Coronary artery (tissue), 2 donors: Measurements from ENCODE around the gene DTNB.
"Not testable (repeated sequence)": the region's sequence is repeated elsewhere in the genome, so short reads cannot be mapped to it uniquely, and the experiment has no call there.

Experiments
- DNase-seq: peaks from one replicate; pipeline ENCODE4 v3.0.0-alpha.2; 2017; ENCODE audit warnings: low spot score
- H3K27ac ChIP-seq, 2 donors: fragments of 200-600 bp; sonication (generic); one replicate each; pipeline ENCODE4 v1.5.1; 2016 to 2019
- H3K4me3 ChIP-seq: fragments of 200-600 bp; sonication (generic); 2 replicates; pipeline ENCODE4 v1.5.1; 2016; ENCODE audit warnings: mild to moderate bottlenecking, moderate library complexity
- CTCF ChIP-seq: fragments of 200-600 bp; sonication (generic); IDR thresholded peaks from one replicate; pipeline ENCODE4 v1.5.1; 2019; ENCODE audit warnings: antibody characterized with exemption

Gene DTNB

GRCh38 chr2:25635797-25636196, 37.6 kb downstream of the DTNB start:
- no peak for DNase-seq
- no peak for TF ChIP-seq CTCF
- Histone ChIP-seq H3K27ac (no peak overlapping the region), H3K4me3 (no peak overlapping the region)

- not testable (repeated sequence) for H3K27ac ChIP-seq, H3K4me3 ChIP-seq, DNase-seq
Measured at GRCh38 chr2:25633801-25634200, 39.6 kb downstream of the DTNB start.

GRCh38 chr2:25632396-25632795, 41.0 kb downstream of the DTNB start:
- no peak for TF ChIP-seq CTCF
- DNase-seq: no peak
- H3K4me3 ChIP-seq: no peak overlapping the region
- H3K27ac ChIP-seq: no peak overlapping the region

GRCh38 chr2:25624635-25625034, 48.7 kb downstream of the DTNB start:
- TF ChIP-seq CTCF: no peak
- no peak for DNase-seq
- Histone ChIP-seq H3K27ac (no peak overlapping the region), H3K4me3 (no peak overlapping the region)

- no peak for TF ChIP-seq CTCF
- no peak for DNase-seq
- Histone ChIP-seq H3K27ac (no peak overlapping the region), H3K4me3 (no peak overlapping the region)
Measured at GRCh38 chr2:25623361-25623760, 50.0 kb downstream of the DTNB start.

GRCh38 chr2:25620711-25621110, 52.7 kb downstream of the DTNB start:
- Histone ChIP-seq H3K27ac (no peak overlapping the region), H3K4me3 (no peak overlapping the region)
- no peak for TF ChIP-seq CTCF
- DNase-seq: no peak

GRCh38 chr2:25620077-25620476, 53.3 kb downstream of the DTNB start:
- Histone ChIP-seq H3K4me3 (no peak overlapping the region), H3K27ac (no peak overlapping the region)
- no peak for TF ChIP-seq CTCF
- DNase-seq: no peak

GRCh38 chr2:25619185-25619584, 54.2 kb downstream of the DTNB start:
- Histone ChIP-seq H3K4me3 (no peak overlapping the region), H3K27ac (peak overlapping the region in 1 of 2 donors; percentile 80)
- TF ChIP-seq CTCF: no peak
- DNase-seq: no peak
